Measurements from ENCODE around the gene FAM107B.

DNA sequence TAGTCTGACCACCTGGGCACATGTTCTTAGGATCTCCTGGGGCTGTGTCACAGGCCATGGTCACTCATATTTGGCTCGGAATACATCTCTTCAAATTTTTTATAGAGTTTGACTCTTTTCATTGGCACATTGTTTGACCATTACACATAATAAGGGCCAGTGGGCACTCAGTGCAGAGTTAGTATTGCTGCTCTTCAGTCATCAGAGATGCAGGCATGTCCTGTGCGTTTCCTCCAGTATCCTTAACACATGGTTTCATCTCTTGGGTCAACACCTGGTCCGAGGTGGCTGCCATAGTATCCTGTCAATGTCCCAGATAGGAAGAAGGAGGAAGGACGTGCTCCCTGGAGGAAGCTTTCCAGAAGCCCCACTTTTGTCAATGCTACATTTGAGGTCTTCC lies 125.0 kb downstream of the FAM107B start:
- no peak for TF ChIP-seq CTCF (IDR thresholded peaks at IDR 0.05)
- TF ChIP-seq POLR2A (IDR thresholded peaks at IDR 0.05), result no peak

Measured in heart left ventricle (tissue), 13 donors.